SK-N-SH (cell line): ENCODE measurements around the gene SLC39A3. TPM values are rescaled to one million over a fixed set of nuclear protein-coding genes. Genes with fewer than 3 reads are reported as not detected.

ENCODE experiments used
- CTCF ChIA-PET: fragments of 300-600, 350-600 bp; formaldehyde crosslinking; extraction: SDS; loops from one replicate; lab custom pipeline; 2021; lab: Yijun Ruan, JAX
- POLR2A ChIA-PET: fragments of 350-600 bp; sonication (Branson Sonifier 250); formaldehyde crosslinking; extraction: SDS; loops from one replicate; lab custom pipeline; 2020; ENCODE audit warnings: antibody characterized with exemption, inconsistent platforms; lab: Yijun Ruan, JAX
- DNase-seq: peaks from one replicate; pipeline ENCODE4 v3.0.0; 2012
- H2AFZ ChIP-seq: fragments of 200-600 bp; sonication (generic); 2 replicates; pipeline ENCODE4 v1.8.1; 2016; ENCODE audit warnings: antibody characterized with exemption, mild to moderate bottlenecking, low read depth
- H3F3A ChIP-seq: fragments of 200-600 bp; sonication (generic); replicated peaks from 2 replicates; pipeline ENCODE3; 2016; ENCODE audit warnings: antibody characterized with exemption, mild to moderate bottlenecking; ENCODE audit not compliant: insufficient read depth
- H3K27ac ChIP-seq, 2 experiments: fragments of 200-500 bp in 1 of 2; fragments of 200-600 bp in 1 of 2; sonication (Bioruptor generic) in 1 of 2; sonication (generic), shearing (Covaris generic) in 1 of 2; 2 replicates each; pipeline versions ENCODE4 v1.5.1 to v1.6.1; 2014 to 2016; ENCODE audit warnings: low read depth in 2 of 2, inconsistent platforms in 1 of 2, low read length in 1 of 2, mild to moderate bottlenecking in 1 of 2, mixed read lengths in 1 of 2
- H3K27me3 ChIP-seq: fragments of 200-600 bp; sonication (generic), shearing (Covaris generic); 2 replicates; pipeline ENCODE4 v1.6.1; 2016; ENCODE audit warnings: mixed run types; ENCODE audit not compliant: insufficient read depth
- H3K36me3 ChIP-seq, 2 experiments: fragments of 200-500 bp in 1 of 2; fragments of 200-600 bp in 1 of 2; sonication (Bioruptor generic) in 1 of 2; sonication (generic) in 1 of 2; replicated peaks in 1 of 2; 2 replicates each; pipeline versions ENCODE3 to v1.5.1; 2014 to 2016; ENCODE audit warnings: low read length in 1 of 2, mild to moderate bottlenecking in 1 of 2; ENCODE audit not compliant: insufficient read depth in 2 of 2, control insufficient read depth in 1 of 2
- H3K4me1 ChIP-seq, 2 experiments: fragments of 200-500 bp in 1 of 2; fragments of 200-600 bp in 1 of 2; sonication (Bioruptor generic) in 1 of 2; sonication (generic), shearing (Covaris generic) in 1 of 2; 2 replicates each; pipeline versions ENCODE4 v1.5.1 to v1.6.1; 2014 to 2016; ENCODE audit warnings: low read depth in 1 of 2, low read length in 1 of 2, mixed run types in 1 of 2; ENCODE audit not compliant: insufficient read depth in 2 of 2, control insufficient read depth in 1 of 2
- H3K4me2 ChIP-seq: fragments of 200-600 bp; sonication (generic), shearing (Covaris generic); 2 replicates; pipeline ENCODE4 v1.6.1; 2017; ENCODE audit warnings: mixed run types
- H3K4me3 ChIP-seq, 2 experiments: fragments of 200-500 bp in 1 of 2; fragments of 200-600 bp in 1 of 2; sonication (Bioruptor generic) in 1 of 2; sonication (generic), shearing (Covaris generic) in 1 of 2; 2 replicates each; pipeline versions ENCODE4 v1.5.1 to v1.8.1; 2014 to 2016; ENCODE audit warnings: low read depth in 2 of 2, inconsistent platforms in 1 of 2, low read length in 1 of 2, mild to moderate bottlenecking in 1 of 2, mixed read lengths in 1 of 2, moderate library complexity in 1 of 2
- H3K79me2 ChIP-seq: fragments of 200-600 bp; sonication (generic); 2 replicates; pipeline ENCODE4 v1.8.1; 2017; ENCODE audit warnings: mild to moderate bottlenecking; ENCODE audit not compliant: insufficient read depth
- H3K9ac ChIP-seq: fragments of 200-600 bp; sonication (generic); 2 replicates; pipeline ENCODE4 v1.6.1; 2017; ENCODE audit warnings: mixed run types
- H3K9me2 ChIP-seq: fragments of 200-600 bp; sonication (generic); 2 replicates; pipeline ENCODE4 v1.6.1; 2017; ENCODE audit warnings: mixed run types
- H3K9me3 ChIP-seq: fragments of 200-600 bp; sonication (generic); 2 replicates; pipeline ENCODE4 v1.6.1; 2017; ENCODE audit warnings: mixed run types, mild to moderate bottlenecking, moderate library complexity
- H4K20me1 ChIP-seq: fragments of 200-600 bp; sonication (generic); 2 replicates; pipeline ENCODE4 v1.6.1; 2017; ENCODE audit warnings: mild to moderate bottlenecking, mixed run types; ENCODE audit not compliant: insufficient read depth
- ELF1 ChIP-seq: IDR thresholded peaks from 2 replicates; pipeline ENCODE4 v1.4.0; 2012
- EP300 ChIP-seq, 2 experiments: IDR thresholded peaks; 2 replicates each; pipeline versions ENCODE4 v1.4.0 to v1.6.1; 2012; ENCODE audit warnings: borderline replicate concordance in 1 of 2, low read depth in 1 of 2, low read length in 1 of 2
- EZH2phosphoT487 ChIP-seq: fragments of 200-600 bp; sonication (generic); IDR thresholded peaks from 2 replicates; pipeline ENCODE4 v1.6.1; 2017; ENCODE audit warnings: low read depth, mixed run types, mild to moderate bottlenecking, antibody characterized with exemption, moderate library complexity, borderline replicate concordance
- FOXJ3 ChIP-seq: sonication (generic); formaldehyde crosslinking; IDR thresholded peaks from 2 replicates; pipeline ENCODE4 v1.5.1; 2020; ENCODE audit warnings: mild to moderate bottlenecking, missing genetic modification reagents
- FOXM1 ChIP-seq: IDR thresholded peaks from 2 replicates; pipeline ENCODE4 v1.4.0; 2012; ENCODE audit warnings: low read depth, mild to moderate bottlenecking
- GABPA ChIP-seq: IDR thresholded peaks from 2 replicates; pipeline ENCODE4 v1.4.0; 2012; ENCODE audit warnings: low read depth, mild to moderate bottlenecking
- GATA2 ChIP-seq: sonication (generic); formaldehyde crosslinking; IDR thresholded peaks from 2 replicates; pipeline ENCODE4 v1.5.0; 2020; ENCODE audit warnings: mild to moderate bottlenecking, missing genetic modification reagents
- JUND ChIP-seq: IDR thresholded peaks from 2 replicates; pipeline ENCODE4 v1.4.0; 2012
- MAX ChIP-seq: IDR thresholded peaks from 2 replicates; pipeline ENCODE4 v1.4.0; 2012; ENCODE audit warnings: low read depth
- MEF2A ChIP-seq: IDR thresholded peaks from 2 replicates; pipeline ENCODE4 v1.4.0; 2012; ENCODE audit warnings: low read depth, borderline replicate concordance
- PBX3 ChIP-seq: IDR thresholded peaks from 2 replicates; pipeline ENCODE4; 2012
- RAD21 ChIP-seq: IDR thresholded peaks from 2 replicates; pipeline ENCODE4 v1.6.1; 2012; ENCODE audit warnings: mild to moderate bottlenecking, low read length
- RCOR1 ChIP-seq: fragments of 150-350 bp; IDR thresholded peaks from 2 replicates; pipeline ENCODE4 v1.6.1; 2017; ENCODE audit warnings: antibody characterized with exemption, low read length
- REST ChIP-seq: IDR thresholded peaks from 2 replicates; pipeline ENCODE4 v1.6.1; 2012; ENCODE audit warnings: mild to moderate bottlenecking, low read depth, low read length, moderate library complexity
- RFX5 ChIP-seq: IDR thresholded peaks from 2 replicates; pipeline ENCODE4 v1.6.1; 2012; ENCODE audit warnings: mild to moderate bottlenecking, improper control_type of control experiment, low read length
- SIN3A ChIP-seq: IDR thresholded peaks from 2 replicates; pipeline ENCODE4 v1.6.1; 2012; ENCODE audit warnings: low read depth, mild to moderate bottlenecking, low read length, moderate library complexity, borderline replicate concordance
- SMC3 ChIP-seq: IDR thresholded peaks from 2 replicates; pipeline ENCODE4 v1.6.1; 2012; ENCODE audit warnings: low read depth, low read length, improper control_type of control experiment
- TCF12 ChIP-seq: IDR thresholded peaks from 2 replicates; pipeline ENCODE4 v1.4.0; 2012
- TEAD4 ChIP-seq: IDR thresholded peaks from 2 replicates; pipeline ENCODE4 v1.4.0; 2012; ENCODE audit warnings: mild to moderate bottlenecking, borderline replicate concordance; ENCODE audit not compliant: insufficient read depth
- ZBTB33 ChIP-seq: IDR thresholded peaks from 2 replicates; pipeline ENCODE4 v1.4.0; 2012; ENCODE audit warnings: low read depth, borderline replicate concordance
- WGBS: methylation state at CpG from one replicate; pipeline ENCODE4 v1.1.6; 2017; ENCODE audit warnings: low lambda C conversion rate; 5-methylcytosine and 5-hydroxymethylcytosine counted together
- polyA plus RNA-seq, 3 experiments: library from polyadenylated mRNA; depleted of rRNA; stranded (reverse); fragments of >200 nt; gene quantifications; 2 replicates each; pipeline ENCODE4 v1.2.3, GENCODE V29; 2012
- TF ChIP-seq, protein P1 (sequence below): fragments of 150-350 bp; IDR thresholded peaks from 2 replicates; pipeline ENCODE4 v1.6.1; 2017; ENCODE audit warnings: antibody characterized with exemption, low read length, low read depth, borderline replicate concordance
- TF ChIP-seq, protein P2 (sequence below): IDR thresholded peaks from 2 replicates; pipeline ENCODE4 v1.4.0; 2012; ENCODE audit warnings: low read depth, borderline replicate concordance

Gene SLC39A3, protein sequence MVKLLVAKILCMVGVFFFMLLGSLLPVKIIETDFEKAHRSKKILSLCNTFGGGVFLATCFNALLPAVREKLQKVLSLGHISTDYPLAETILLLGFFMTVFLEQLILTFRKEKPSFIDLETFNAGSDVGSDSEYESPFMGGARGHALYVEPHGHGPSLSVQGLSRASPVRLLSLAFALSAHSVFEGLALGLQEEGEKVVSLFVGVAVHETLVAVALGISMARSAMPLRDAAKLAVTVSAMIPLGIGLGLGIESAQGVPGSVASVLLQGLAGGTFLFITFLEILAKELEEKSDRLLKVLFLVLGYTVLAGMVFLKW
- 42.2 and 45.2 TPM in 2 replicates for polyA plus RNA-seq (2012; rRNA removed)
- polyA plus RNA-seq (2012; cell fraction: cytosol; rRNA removed), result 29.0 and 33.7 TPM in 2 replicates
- 28.9 and 39.2 TPM in 2 replicates for polyA plus RNA-seq (2012; cell fraction: nucleus; rRNA removed)

DNA sequence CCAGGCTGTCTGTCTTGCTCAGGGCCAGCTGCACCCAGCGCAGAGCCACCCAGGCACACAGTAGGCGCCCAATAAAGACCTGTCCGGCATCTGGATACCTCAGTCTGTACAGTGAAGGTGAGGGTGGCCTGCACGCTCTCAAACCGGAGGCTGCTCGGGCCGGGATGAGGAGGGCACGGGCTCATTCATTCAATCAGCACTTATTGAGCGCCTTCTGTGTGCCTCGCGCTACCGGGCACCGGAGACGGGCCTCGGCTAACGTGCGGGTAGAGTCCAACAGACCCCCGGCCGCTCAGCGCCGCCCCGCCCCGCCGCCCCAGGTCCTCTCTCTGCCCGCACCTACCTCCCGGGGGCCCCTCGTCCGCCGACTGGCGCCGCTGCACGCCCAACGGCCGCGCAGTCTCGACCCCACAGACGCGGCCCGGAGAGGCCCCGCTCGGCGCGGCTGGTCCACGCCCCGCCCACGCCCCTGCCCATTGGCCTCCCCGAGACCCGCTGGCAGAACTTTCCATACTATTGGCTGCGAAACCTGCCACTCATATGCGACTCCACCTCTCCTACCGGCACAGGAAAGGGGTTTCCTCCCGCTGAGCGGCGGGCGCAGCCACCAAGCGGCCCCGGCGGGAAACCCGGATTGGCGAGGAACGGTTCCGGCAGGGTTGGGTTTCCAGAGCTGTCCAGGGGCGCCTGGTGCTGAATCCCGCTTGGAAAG is at the start of gene SLC39A3:
TSS of gene SLC39A3 (minus strand) at position 416 of the 712 bp plus-strand sequence. CDS start 2,760 bp downstream, outside the sequence.
- H3K4me2 ChIP-seq, result peak within 1 kb of the TSS; percentile 85
- peak; percentile 100 for DNase-seq
- CTCF ChIA-PET, result interaction anchor here (0.6 to 3.9 kb wide), 9 partner anchors 9 to 884 kb away, joined by 3 to 23 read pairs (median 3); partner anchors contain the start of genes LMNB2 and ZNF554
- peaks cover 2 to 22% of the 10 kb centered on the region in 2 experiments for H3K36me3 ChIP-seq
- WGBS, result 6% methylated on average over 12 of the region's 64 CpGs
- H3K27ac ChIP-seq, result no peak within 1 kb of the TSS; a peak in 1 of 4 replicates
- no peaks in the 10 kb centered on the region for H3K9me2 ChIP-seq
- H2AFZ ChIP-seq, result peak within 1 kb of the TSS; percentile 86
- H3K27me3 ChIP-seq, result peaks cover 1% of the 10 kb centered on the region; the same call in 1 of the 2 replicates
- H3F3A ChIP-seq, result no peaks in the 10 kb centered on the region
- H4K20me1 ChIP-seq, result no peaks in the 10 kb centered on the region
- H3K9ac ChIP-seq, result peak within 1 kb of the TSS; percentile 71
- POLR2A ChIA-PET, result interaction anchor here (0.7 to 1.4 kb wide), 2 partner anchors 12 to 49 kb away, joined by 3 to 7 read pairs; no protein-coding TSS in a partner anchor
- no peaks in the 10 kb centered on the region for H3K9me3 ChIP-seq
- H3K4me3 ChIP-seq, result peak within 1 kb of the TSS; percentile 84 to 94
- H3K4me1 ChIP-seq, result peaks cover 0 to 5% of the 10 kb centered on the region in 2 experiments; a peak in 1 of 4 replicates
- H3K79me2 ChIP-seq, result peaks cover 15% of the 10 kb centered on the region
- TF ChIP-seq SIN3A (peak; percentile 98), MAX (peak; percentile 74), ZBTB33 (peak; percentile 64; the same call in 1 of the 2 replicates), JUND (no peak), EP300 (IDR thresholded peaks at IDR 0.05; ENCODE audit: borderline replicate concordance in 1 of 2, low read depth in 1 of 2, low read length in 1 of 2) (no peak), EZH2phosphoT487 (no peak), PBX3 (peak; percentile 100), ELF1 (peak; percentile 67), FOXJ3 (CRISPR knock-in tag) (no peak), TCF12 (peak; percentile 36; the same call in 1 of the 2 replicates), MEF2A (peak; percentile 20; the same call in 1 of the 2 replicates), GATA2 (CRISPR knock-in tag) (no peak), RFX5 (peak; percentile 19; the same call in 1 of the 2 replicates), SMC3 (no peak), FOXM1 (0 out of 2 replicates have a peak, but pooled peaks have one; percentile 37), TEAD4 (0 out of 2 replicates have a peak, but pooled peaks have one; percentile 11), REST (peak; percentile 100), GABPA (peak; percentile 91), RAD21 (no peak), RCOR1 (peak; percentile 75)
- TF ChIP-seq, protein P1, sequence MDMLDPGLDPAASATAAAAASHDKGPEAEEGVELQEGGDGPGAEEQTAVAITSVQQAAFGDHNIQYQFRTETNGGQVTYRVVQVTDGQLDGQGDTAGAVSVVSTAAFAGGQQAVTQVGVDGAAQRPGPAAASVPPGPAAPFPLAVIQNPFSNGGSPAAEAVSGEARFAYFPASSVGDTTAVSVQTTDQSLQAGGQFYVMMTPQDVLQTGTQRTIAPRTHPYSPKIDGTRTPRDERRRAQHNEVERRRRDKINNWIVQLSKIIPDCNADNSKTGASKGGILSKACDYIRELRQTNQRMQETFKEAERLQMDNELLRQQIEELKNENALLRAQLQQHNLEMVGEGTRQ, result no peak
- TF ChIP-seq, protein P2, sequence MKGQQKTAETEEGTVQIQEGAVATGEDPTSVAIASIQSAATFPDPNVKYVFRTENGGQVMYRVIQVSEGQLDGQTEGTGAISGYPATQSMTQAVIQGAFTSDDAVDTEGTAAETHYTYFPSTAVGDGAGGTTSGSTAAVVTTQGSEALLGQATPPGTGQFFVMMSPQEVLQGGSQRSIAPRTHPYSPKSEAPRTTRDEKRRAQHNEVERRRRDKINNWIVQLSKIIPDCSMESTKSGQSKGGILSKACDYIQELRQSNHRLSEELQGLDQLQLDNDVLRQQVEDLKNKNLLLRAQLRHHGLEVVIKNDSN, result 0 out of 2 replicates have a peak, but pooled peaks have one; percentile 31
